ENCODE data around the gene ARHGAP24.

DNA sequence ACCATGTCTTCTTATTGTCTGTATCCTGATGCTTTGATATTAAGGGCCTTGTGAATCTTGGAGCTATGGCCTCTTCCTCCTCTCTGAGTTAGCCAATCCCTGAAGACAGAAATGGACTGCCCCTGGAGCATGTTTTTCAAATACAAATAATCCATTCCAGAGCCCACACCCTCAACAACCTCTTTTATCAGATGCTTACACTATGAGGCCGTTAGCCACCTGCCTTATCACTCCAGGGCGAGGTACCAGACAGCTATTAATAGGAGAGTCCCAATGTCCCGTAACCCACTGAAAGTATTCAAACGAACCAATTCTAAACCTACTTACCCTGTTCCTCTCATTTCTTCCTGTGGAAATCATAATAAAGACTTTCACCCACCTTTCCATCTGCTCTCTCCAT lies 165.0 kb downstream of the ARHGAP24 start:
- TF ChIP-seq TAF1 (IDR thresholded peaks at IDR 0.05; ENCODE audit: low read depth) (no peak), EGR1 (IDR thresholded peaks at IDR 0.05) (no peak), TCF12 (IDR thresholded peaks at IDR 0.05; ENCODE audit: low read depth) (no peak), RAD21 (IDR thresholded peaks at IDR 0.05; ENCODE audit: low read depth) (no peak), EP300 (IDR thresholded peaks at IDR 0.05; ENCODE audit: borderline replicate concordance) (no peak), FOXM1 (IDR thresholded peaks at IDR 0.05; ENCODE audit: borderline replicate concordance, low read depth) (no peak), YY1 (IDR thresholded peaks at IDR 0.05; ENCODE audit: low read depth) (no peak), TEAD4 (IDR thresholded peaks at IDR 0.05) (no peak), CREB1 (IDR thresholded peaks at IDR 0.05; ENCODE audit: low read depth) (no peak), CEBPB (IDR thresholded peaks at IDR 0.05) (no peak), ZBTB7A (IDR thresholded peaks at IDR 0.05; ENCODE audit: low read depth) (no peak)
- TF ChIP-seq, protein P1, sequence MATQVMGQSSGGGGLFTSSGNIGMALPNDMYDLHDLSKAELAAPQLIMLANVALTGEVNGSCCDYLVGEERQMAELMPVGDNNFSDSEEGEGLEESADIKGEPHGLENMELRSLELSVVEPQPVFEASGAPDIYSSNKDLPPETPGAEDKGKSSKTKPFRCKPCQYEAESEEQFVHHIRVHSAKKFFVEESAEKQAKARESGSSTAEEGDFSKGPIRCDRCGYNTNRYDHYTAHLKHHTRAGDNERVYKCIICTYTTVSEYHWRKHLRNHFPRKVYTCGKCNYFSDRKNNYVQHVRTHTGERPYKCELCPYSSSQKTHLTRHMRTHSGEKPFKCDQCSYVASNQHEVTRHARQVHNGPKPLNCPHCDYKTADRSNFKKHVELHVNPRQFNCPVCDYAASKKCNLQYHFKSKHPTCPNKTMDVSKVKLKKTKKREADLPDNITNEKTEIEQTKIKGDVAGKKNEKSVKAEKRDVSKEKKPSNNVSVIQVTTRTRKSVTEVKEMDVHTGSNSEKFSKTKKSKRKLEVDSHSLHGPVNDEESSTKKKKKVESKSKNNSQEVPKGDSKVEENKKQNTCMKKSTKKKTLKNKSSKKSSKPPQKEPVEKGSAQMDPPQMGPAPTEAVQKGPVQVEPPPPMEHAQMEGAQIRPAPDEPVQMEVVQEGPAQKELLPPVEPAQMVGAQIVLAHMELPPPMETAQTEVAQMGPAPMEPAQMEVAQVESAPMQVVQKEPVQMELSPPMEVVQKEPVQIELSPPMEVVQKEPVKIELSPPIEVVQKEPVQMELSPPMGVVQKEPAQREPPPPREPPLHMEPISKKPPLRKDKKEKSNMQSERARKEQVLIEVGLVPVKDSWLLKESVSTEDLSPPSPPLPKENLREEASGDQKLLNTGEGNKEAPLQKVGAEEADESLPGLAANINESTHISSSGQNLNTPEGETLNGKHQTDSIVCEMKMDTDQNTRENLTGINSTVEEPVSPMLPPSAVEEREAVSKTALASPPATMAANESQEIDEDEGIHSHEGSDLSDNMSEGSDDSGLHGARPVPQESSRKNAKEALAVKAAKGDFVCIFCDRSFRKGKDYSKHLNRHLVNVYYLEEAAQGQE (IDR thresholded peaks at IDR 0.05; ENCODE audit: low read depth): no peak
- TF ChIP-seq, protein P2, sequence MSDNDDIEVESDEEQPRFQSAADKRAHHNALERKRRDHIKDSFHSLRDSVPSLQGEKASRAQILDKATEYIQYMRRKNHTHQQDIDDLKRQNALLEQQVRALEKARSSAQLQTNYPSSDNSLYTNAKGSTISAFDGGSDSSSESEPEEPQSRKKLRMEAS (IDR thresholded peaks at IDR 0.05): no peak
- TF ChIP-seq, protein P3, sequence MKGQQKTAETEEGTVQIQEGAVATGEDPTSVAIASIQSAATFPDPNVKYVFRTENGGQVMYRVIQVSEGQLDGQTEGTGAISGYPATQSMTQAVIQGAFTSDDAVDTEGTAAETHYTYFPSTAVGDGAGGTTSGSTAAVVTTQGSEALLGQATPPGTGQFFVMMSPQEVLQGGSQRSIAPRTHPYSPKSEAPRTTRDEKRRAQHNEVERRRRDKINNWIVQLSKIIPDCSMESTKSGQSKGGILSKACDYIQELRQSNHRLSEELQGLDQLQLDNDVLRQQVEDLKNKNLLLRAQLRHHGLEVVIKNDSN (IDR thresholded peaks at IDR 0.05): no peak
